CD4-positive, alpha-beta T cell treated with Interleukin-17A for 1 hour (primary cell): Measurements from ENCODE around the gene PFN3.

Experiments used
- DNase-seq: peaks from one replicate; pipeline ENCODE4 v3.0.0-alpha.2; 2020

The PFN3 gene

DNA sequence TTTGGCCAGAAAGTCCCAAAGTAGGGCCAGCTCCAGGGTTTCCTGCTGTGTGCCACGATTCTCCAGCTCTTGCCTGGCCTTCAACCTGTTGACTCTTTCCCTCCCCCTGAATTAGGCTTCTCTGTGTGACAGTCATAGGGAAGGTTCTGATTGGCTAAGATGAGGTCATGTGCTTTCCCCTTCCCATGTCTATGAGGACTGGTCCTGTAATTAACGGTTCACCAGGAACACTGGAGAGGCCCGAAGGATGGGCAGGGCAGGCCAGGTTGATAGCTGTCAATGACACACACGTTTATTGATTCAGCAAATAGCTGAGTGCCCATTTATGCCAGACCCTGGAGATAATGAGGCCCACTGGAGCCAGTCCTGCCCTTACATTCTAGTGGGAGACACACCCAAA is 37.2 kb upstream of the PFN3 start:
- DNase-seq, result no peak

DNA sequence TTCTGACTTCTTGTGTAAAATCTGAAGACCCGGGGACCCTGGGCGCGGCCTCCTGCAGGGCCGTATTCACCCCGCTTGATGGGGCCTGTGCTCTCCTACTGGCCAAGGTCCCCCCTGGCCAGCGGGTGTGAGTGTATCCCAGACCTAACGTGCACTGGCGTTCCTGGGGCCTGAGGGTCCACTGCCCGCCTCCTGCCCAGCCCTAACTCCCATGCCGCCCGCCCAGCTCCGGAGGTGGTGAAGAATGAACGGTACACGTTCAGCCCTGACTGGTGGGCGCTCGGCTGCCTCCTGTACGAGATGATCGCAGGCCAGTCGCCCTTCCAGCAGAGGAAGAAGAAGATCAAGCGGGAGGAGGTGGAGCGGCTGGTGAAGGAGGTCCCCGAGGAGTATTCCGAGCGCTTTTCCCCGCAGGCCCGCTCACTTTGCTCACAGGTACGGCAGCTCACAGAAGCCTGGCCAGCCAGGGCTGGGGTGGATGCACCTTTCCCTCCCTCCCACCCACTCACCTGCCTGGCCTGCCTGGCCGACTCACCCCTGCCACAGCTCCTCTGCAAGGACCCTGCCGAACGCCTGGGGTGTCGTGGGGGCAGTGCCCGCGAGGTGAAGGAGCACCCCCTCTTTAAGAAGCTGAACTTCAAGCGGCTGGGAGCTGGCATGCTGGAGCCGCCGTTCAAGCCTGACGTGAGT is 35.5 kb upstream of the PFN3 start:
- no peak for DNase-seq

DNA sequence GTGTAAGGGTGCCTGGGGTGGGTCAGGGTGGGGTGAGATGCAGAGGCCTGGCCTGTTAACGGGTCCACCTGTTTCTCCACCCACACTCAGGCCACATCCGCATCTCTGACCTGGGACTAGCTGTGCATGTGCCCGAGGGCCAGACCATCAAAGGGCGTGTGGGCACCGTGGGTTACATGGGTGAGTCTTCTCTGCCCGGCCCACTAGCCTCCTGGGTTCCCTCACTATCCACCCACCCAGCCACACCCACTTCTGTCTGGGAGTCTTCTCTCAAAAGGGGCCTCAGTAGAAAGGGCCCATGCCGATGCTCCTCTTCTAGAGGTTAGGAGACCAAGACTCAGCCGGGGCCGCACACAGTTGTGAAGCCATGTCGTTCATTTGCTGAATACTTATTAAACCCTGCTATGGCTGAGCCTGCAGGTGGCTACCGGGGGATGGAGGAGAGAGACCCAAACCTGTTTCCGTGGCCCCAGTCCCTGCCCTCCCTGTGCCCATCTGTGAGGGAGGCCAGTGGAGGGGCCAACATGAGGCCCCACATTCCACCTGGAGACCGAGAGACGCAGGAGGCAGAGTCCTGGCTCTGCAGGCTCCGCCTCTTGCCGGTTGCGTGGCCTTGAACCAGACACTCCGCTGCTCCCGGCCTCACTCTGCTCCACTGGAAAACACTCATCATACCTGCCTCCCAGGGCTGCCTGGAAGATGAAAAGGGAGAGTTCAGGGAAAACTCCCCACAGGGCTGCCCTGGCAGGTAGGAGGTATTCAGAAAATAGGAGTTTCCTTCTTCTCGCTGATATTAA is 34.7 kb upstream of the PFN3 start:
- no peak for DNase-seq

DNA sequence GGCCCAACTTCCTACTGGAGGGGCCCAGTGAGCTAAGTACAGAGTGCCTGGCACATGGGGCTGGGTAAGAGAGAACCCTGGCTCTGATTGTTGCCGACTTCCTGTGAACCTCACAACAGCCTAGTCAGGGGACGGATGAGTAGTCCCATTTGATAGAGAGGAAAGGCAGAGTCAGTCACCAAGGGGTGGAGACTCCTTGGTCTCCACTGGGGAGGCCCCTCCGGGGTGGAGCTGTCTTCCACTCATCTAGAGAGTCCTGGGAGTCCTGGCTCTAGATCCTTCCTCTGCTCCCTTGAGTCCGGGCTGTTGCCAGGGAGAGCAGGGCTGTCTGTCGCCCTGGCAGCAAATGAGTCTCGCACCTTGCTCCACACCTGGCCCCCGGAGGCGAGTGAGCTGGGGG is 34.0 kb upstream of the PFN3 start:
- peak; percentile 60 for DNase-seq

DNA sequence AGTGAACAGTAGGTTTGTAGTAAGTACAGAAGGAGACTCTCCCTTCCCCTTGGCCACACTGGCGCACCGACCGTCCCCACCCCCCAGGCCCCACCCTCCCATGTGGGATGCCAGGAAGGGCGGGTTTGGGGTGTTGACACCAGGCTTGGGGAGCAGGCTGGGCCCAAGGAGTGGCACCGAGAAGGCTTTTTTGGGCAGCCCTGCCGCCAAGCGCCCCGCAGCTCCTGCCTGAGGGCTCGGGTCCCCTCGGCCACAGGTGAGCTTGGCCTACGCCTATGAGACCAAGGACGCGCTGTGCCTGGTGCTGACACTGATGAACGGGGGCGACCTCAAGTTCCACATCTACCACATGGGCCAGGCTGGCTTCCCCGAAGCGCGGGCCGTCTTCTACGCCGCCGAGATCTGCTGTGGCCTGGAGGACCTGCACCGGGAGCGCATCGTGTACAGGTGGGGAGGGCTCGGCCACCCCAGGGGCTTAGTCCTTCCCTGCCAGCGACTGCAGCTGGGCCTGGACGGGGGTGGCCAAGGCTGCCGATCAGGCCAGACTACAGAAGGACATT is 33.3 kb upstream of the PFN3 start:
- DNase-seq, result no peak

DNA sequence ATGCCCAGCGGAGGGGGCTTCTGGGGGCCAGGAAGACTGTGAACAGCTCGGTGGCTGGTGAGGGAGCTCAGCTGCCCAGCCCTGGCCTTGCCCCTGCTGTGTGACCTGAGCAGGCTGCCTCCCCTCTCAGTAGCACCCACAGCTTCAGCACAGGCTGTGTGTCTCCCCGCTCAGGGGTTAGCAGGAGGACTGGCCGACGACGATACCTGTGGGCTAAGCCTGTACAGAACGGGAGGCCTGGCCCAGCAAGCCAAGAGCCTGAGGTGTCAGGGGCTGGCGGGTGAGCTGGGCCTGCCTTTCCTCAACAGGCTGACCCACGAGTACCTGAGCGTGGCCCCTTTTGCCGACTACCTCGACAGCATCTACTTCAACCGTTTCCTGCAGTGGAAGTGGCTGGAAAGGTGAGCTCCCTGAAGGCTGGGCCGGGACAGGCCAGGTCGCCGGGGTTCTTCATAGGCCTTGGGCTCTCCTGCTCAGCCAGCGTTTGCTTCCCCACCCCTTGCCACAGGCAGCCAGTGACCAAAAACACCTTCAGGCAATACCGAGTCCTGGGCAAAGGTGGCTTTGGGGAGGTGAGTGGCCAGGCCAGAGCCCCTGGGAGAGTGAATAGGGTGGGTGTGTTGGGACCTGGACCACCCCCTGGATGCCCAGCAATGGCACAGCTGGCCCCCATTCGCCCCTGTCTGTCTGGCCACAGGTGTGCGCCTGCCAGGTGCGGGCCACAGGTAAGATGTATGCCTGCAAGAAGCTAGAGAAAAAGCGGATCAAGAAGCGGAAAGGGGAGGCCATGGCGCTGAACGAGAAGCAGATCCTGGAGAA is 32.6 kb upstream of the PFN3 start:
- DNase-seq, result no peak

DNA sequence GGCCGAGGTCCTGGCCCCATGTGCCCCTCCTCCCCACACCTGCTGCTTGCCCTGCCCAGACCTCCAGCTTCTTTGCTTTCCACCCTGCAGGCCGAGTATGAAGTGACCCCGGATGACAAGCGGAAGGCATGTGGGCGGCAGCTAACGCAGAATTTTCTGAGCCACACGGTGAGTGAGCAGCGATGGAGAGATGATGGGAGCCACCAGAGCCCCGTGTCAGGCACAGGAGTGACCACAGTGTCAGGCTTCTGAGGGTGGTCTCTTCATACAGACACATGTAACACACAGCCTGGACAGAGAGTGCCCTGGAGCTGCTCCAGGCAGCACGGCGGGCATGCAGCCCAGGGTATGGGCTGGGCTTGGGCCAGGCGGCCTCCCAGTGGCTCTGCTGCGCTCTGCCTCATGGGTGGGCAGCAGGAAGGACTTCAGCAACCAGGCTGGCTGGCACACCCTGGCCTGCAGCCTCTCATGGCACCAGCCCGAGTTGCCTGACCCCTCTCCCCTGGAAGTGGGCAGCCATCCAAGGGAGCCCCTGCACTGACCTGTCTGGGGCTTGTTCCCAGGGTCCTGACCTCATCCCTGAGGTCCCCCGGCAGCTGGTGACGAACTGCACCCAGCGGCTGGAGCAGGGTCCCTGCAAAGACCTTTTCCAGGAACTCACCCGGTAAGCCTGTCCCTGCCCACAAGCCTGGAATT is 31.8 kb upstream of the PFN3 start:
- no peak for DNase-seq

DNA sequence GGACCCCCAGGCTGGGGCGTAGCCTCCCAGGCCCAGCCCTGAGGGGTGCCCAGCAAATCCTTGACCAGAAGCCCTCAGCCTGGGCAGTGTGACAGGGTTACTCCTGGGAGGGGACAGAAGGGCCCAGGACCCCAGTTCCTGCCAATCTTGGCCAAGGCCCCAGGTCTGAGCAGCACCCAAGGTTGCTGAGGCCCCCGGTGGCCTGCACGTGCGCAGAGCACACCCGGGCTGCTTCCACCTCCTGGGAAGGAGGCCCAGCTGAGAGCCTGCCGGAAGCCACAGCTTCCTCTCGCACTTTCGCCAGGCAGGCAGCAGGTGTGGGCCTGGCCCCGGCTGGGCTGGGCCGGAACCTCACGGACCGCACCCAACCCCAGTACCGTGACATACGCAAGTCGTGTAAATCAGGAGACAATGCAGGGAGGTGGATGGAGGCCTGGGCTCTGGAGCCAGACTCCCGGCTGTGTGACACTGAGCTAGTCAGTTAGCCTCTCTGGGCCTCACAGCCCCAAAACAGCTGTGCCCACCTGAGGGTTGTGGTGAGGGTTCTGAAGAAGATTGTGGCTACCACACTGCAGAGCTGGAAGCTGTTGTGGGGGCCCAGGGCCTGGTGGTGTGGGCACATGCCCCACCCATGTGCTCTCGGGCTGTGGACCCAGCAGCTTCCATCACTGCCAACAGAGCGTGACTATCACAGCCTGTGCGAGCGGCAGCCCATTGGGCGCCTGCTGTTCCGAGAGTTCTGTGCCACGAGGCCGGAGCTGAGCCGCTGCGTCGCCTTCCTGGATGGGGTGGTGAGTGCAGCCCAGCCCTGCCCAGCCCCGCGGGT is 31.1 kb upstream of the PFN3 start:
- DNase-seq, result peak; percentile 85

DNA sequence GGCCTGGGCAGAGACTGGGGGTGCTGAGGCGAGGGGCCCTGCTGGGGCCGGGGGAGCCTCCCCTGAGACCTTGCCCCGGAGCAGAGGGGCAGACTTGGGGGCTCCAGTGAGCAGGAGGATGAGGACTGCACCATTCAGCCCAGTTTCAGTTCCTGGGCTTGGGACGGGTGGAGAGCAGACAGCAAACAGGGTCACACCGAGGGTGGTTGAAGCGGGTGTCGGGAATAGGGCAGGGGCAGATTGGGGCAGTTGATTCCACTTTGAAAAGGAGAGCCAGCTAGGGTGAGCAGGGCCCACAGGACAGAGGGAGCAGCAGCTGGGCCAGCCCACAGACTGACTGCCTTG is 30.5 kb upstream of the PFN3 start:
- no peak for DNase-seq

DNA sequence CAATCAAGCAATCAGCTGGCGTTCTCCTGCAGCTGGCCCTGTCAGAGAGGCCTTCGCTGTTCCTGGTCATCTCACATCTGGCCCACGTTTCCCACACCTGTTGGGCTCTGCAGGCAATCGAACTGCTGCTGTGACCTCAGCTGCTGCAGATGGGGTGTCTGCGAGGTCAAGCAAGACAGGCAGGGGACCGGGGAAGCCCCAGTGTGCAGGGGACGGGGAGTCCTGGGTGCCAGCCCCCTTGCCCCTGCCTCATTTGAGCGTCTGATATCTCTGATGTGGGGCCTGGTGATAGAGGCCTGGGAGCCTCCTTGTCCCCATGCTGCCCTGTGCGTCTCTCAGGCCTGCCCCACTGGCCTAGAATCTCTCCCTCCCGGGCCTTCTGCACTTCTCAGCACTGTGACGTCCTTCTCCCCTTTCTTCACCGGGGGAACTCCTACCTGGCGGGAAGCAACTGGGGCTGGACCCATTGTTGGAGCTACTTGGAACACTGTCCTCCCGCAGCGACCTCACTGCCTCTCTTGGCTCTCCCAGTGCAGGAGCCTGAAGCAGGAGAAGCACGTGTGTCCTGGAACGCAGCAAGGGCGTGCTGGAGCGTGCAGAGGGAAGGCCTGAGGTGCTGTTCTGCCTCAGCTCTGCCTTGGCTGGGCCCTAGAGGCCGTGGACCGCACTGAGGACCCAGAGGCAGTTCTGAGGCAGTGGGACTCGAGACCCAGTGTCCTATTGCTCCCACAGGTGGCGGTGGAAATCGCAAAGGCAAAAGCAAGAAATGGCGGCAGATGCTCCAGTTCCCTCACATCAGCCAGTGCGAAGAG is 29.9 kb upstream of the PFN3 start:
- DNase-seq, result peak; percentile 12

DNA sequence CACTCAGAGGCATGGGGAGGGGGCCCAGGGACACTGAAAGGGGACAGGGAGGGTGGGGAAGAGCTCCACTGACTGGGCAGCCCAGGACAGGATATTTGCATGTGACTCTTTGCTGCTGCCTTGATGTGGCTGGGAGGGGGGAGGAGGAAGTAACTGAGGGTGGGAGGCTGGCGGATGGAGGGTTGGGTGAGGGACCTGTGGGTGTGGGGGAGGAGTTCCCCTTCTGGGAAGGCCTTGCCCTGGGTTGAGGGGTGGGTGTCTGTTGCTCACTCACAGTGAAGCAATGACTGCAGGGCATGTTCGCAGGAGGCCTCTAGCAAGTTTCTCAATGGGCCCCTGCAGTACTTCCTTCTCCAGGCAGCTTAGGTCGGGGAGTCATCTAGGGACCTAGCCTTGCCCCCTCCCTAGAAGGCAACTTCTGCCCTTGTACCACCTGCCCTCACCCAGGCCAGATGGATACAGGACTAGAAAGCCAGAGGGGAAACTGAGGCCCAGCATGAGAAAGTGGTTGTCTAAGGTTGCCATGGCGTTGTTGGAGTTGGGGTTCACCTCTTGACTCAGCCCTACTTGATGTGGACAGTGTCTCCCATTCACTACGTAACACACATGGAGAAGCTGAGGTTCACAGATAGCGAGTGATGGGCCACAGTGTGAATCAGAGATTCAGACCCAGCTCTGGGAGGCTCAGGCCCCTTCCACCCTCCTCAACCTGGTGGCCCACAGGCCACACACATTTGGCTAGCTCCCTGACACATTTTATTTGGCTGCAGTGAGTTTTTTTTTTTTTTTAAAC is 29.0 kb upstream of the PFN3 start:
- peak; percentile 91 for DNase-seq

DNA sequence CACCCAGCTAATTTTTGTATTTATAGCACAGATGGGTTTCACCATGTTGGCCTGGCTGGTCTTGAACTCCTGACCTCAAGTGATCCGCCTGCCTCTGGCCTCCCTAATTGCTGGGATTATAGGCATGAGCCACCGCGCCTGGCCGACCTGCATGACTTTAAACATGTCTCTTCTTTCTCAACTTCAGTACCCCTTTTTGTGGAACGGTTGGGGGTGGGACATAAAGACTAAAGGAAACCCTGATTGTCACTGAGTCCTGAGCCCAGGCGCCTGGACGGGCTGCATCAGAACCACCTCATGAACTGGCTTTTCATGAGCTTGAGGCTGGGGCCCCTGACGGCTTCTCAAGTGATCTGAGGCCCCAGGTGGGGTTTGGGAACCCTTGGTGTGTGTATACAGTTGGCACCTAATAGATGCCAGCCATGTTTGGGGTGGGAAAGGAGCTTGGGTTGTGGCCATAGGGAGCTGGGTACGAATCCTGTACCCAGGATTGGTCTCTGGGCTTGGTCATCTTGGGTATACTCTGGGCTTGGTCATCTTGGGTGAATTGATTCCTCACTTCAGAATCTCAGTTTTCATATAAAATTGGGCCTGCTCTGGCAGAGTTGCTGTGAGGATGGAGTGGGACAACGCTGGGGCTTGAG is 28.2 kb upstream of the PFN3 start:
- DNase-seq, result peak; percentile 13

DNA sequence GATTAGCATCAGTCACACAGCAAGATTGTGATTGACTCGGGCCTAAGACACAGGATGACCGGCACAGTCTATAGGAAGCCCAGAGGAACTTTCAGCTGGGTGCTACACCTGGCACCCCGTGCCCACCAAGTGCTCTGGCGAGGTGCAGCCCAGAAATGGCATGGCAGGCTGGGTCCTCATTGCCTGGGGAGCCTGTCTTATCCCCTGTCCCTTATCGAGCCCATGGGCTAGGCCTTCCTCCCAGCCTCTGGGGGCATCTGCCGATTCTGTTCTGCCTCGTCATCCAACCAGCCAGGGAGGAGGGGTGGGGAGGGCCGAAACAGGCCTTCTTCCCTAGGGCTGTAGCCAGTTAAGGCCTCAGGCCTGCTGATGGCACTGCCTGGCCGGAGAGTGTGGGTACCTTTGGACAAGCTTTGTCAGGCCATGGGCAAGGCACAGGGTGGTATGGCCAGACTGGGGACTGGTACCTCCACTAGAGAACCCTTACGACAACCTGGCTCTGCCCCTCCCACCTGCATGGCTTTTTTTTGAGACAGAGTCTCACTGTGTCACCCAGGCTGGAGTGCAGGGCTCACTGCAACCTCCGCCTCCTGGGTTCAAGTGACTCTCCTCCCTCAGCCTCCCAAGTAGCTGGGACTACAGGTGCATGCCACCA is 27.6 kb upstream of the PFN3 start:
- DNase-seq, result peak; percentile 38

DNA sequence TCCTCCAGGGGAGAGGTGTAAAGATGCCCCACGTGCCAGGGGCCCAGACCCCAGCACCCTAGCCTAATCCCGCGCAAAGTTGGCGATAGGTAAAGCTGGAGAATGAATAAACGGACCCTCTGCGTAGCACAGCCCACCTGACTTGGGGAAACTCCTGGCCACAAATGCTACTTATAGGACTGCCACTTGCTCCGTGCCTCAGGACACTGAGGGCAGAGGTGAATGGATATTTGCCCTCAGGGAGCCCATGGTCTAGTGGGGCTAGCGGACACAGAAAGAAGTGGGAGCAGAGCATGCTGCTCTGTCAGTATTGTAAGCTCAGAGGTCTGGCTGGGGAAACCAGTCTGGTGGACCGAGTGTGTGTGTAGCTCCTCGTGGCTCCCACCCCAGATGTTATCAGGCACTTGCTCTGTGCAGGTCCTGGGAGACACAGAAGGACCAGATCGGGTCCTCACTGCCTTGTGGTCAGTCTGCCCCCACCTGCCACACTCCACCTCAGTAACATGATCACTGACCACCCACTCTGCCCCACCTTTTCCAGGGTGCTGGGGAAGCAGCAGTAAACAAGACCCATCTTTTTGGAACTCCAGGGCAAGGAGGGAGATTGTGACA is 26.9 kb upstream of the PFN3 start:
- DNase-seq, result no peak

DNA sequence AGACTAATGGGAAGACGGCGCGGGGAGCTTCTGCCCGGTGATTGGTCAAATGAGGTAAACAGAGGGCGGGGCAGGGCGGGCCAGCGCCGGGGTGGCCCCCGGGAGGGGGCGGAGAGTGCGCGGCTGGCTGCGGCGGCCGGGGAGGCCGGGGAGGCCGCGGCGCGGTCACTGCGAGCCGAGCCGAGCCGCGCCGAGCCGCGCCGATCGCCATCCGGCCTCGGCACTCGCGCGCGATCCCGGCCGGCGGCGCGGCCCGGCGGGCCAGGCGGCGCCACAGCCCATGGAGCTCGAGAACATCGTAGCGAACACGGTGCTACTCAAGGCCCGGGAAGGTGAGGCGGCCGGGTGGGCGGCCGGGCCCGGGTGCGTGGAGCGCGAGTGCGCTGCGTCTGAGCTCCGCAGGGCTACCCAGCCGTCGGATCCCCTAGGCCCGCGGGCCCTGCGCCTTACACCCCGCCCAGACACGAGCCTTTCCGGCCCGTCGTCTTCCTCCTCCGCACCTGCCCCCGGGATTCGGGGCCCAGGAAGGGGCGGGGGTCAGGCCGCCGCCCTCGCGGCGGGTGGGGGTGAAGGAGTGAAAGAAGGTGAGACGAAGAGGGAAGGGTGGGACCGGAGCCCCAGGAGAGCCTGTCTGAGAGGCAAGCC is 26.2 kb upstream of the PFN3 start, which contains the start of gene GRK6:
TSS of gene GRK6 (plus strand) at position 111 of the 645 bp plus-strand sequence. CDS start at position 281, 170 bp downstream.
- peak; percentile 81 for DNase-seq

DNA sequence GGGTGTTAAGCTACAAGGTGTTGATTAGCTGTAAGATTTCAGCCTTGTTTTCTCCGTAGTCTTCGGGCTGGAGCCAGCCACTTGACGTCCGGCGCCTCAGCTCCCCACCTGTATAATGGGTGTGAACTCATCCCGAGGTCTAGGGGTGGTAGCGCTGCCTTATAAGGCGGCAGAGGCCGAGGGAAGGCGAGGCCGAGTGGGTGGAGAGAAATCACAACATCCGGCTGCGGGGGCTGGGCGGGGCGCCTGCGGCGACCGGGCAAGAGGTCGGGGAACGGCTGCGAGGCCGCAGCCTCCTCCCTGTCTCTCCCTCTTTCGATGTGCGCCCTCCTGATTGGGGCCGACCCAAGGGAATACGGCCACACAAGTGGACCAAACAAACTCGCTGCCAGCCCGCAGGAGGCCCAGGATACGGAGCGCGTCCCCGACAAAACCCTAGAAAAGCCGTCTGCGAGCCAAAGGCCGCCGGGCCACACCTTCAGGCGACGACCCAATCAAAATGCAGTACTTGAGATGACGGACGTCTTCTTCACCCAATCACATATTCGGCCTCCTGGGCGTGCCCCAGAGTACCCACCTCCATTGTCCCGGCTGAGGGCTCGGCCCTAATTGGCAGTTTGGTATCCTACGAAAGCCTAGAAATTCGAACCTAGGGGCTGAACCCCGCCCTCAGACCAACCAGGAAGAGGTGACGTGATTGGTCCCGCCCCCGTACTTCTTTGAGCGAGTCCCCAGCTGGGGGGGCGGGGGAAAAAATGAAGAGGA is 25.5 kb upstream of the PFN3 start:
- DNase-seq, result peak; percentile 100

DNA sequence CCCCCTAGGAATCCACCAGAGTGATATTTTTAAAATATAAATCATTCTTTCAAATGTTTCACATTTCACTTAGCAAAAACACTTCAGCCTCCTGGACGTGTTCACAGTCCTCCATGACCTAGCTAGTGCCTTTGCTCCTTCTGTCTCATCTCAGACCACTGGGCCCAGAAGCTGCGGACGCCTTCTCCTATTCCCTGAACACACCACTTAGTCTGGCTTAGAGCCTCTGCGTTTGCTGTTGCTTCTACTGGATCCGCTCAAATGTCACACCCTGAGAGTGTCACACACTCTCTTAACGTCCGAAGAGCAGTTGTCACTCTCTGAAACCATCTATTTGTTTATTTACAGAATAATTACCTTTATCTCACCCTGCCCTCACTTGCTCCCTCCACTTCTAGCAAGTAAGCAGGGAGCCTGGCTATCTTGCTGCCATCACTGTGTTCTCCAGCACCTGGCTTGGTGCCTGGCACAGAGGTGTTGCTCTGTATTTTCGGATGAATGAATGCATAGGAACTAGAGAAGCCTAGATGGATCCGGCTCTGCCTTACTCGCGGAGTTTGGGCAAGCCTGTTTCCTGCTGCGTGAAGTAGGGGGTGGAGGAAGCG is 24.8 kb upstream of the PFN3 start:
- DNase-seq, result no peak
